Stimulated activated CD4-positive, alpha-beta T cell treated with anti-CD3 and anti-CD28 coated beads, Interleukin-4, amount 100 ng/mL, for 48 hours (primary cell): ENCODE measurements around the gene PTCRA.
"Not testable (repeated sequence)": the region's sequence is repeated elsewhere in the genome, so short reads cannot be mapped to it uniquely, and the experiment has no call there.

Experiments used
- DNase-seq, 2 donors: peaks; one replicate each; pipeline ENCODE4 v3.0.0-alpha.2; 2020; ENCODE audit warnings: low read depth in 2 of 2

The PTCRA gene

DNA sequence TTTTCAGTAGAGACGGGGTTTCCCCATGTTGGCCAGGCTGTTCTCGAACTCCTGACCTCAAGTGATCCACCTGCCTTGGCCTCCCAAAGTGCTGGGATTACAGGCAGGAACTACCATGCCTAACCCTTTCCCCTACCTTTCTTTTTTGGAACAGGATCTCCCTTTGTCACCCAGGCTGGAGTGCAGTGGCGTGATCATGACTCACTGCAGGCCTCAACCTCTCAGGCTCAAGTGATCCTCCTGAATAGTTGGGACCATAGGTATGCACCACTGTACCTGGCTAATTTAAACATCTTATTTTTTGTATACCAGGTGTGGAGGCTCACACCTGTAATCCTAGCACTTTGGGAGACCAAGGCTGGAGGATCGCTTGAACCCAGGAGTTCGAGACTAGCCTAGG lies 25.5 kb downstream of the PTCRA start:
- not testable (repeated sequence) for DNase-seq

DNA sequence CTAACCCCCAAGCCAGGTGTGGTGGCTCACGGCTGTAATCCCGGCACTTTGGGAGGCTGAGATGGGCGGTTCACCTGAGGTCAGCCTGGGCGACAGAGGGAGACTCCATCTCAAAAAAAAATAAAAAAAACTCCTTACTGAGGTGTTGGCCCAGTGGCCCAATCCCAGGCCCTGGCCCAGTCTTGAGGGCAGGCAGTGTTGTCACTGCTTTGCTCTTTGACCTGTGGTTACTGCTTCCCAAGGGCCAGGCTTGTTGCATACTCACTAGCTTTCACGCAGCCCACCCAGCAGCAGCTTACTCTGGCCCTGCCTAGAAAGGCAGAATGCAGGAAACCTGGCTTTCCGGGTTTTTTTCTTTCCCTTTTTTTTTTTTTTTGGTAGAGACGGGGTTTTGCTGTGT lies 26.6 kb downstream of the PTCRA start:
- DNase-seq = no peak

DNA sequence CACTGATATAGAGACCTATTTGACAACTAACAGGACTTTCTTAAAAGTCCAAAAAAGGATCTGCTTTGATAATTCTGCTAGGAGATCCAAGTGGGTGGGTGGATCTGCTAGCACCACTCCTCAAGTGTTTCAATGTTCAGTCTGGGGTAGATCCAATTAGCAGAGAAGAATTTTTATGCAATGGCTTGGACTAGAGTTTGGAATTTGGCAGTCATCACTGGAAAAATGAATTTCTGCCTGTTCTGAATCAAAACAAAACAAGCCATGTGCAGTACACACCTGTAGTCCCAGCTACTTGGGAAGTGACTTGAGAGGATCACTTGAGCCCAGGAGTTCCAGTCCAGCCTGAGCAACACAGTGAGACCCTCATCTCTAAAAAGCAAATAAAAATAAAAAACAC lies 32.1 kb downstream of the PTCRA start:
- no peak for DNase-seq

DNA sequence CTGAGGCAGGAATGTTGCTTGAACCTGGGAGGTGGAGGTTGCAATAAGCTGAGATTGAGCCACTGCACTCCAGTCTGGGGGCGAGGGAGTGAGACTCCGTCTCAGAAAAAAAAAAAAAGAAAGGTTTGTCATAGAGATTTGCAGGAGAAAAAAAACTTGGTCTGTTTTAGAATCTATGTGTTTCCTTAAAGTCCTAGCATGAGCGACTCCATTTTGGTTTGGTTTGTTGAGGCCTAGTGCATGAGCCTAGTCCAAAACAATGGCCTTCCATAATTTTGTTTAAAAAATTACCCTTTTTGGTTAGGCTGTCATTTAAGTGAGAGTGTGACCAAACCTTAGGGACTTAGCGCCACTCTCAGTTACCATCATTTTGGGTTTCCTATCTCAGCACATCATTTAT lies 36.5 kb downstream of the PTCRA start:
- DNase-seq = no peak

DNA sequence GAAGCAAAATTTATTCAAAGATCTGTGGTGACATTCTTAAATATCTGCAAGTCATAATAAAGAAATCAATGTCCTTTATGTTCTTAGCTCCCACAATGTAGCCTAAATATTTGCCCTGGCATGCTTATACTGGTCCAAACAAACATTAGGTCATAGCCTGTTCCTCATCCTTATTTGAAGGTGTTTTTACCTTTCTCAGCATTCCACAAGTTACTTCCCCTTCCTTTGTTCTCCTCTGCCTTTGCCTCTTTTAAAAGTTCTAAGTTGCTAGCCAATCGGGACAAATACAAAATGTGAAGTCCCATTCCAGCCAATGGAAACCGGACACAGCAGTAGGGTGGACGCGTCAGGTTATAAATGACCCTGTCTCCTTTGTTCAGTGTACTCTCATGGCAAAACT lies 38.6 kb downstream of the PTCRA start:
- not testable (repeated sequence) for DNase-seq

- DNase-seq = no peak
Observed at GRCh38 chr6:42958125-42958524, 42.3 kb downstream of the PTCRA start.

DNA sequence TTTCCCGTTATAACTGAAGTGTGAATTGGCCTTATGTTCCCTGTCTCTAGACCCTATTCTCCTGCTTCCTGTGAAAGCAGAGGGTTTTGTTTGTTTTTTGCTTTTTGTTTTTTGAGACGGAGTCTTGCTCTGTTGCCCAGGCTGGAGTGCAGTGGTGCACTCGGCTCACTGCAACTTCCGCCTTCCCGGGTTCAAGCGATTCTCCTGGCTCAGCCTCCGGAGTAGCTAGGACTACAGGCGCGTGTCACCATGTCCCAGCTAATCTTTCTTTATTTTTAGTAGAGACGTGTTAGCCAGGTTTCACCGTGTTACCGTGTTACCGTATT lies 44.0 kb downstream of the PTCRA start:
- no peak for DNase-seq

DNA sequence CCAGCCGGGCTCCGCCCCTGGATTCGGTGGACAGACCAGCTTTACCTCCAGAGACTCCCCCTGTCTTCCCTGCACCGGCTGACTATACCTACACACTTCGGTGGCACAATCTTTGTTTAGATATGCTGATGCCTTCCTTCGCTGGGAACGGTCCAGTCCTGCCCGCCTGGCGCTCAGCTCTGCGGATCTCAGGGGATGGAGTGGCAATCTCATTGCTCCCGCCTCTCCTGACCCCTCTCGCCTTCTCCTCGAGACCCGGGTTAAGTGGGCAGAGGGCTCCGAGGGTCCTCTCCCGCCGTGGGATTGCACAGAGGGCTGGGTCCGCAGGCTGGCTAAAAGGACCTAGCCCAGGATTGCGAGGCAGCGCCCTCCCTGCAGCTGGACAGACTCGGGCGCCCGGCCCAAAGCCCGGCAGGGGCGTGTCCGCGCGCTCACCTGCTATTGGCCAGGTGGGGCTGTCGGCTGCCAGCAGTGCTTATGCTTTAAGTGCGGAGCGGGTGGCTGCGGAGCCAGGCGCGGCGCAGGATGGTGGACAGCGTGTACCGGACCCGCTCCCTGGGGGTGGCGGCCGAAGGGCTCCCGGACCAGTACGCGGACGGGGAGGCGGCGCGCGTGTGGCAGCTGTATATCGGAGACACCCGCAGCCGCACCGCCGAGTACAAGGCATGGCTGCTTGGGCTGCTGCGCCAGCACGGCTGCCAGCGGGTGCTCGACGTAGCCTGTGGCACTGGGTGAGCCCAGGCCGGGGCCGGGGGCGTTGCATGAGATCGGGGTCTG lies 44.6 kb downstream of the PTCRA start, which contains the start of gene GNMT:
GNMT (plus strand) TSS at position 512 of the 777 bp plus-strand sequence; CDS start at position 526, 14 bp downstream.
- peak in 1 of 2 donors; percentile 25 for DNase-seq

DNA sequence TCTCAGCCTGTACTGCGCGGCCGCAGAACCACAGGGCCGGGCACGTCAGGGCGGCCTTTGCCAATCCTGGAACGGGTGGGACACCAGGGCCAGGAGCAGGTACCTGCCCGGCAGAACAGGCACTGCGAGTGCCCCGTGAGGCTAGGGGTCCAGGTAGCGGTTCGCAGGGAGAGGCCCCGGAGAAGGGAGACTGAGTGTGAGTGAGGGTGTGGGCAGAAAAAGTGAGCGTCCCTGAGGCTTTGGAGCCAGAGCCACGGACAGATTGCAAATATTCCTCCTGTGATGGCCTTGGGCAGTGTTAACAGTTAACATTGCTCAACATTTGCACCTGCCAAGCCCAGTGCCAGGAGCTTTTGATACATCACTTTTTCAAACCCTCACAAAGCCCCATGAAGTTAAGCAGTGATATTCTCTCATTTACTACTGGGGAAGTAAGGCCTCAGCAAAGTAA lies 45.2 kb downstream of the PTCRA start:
- DNase-seq = no peak

DNA sequence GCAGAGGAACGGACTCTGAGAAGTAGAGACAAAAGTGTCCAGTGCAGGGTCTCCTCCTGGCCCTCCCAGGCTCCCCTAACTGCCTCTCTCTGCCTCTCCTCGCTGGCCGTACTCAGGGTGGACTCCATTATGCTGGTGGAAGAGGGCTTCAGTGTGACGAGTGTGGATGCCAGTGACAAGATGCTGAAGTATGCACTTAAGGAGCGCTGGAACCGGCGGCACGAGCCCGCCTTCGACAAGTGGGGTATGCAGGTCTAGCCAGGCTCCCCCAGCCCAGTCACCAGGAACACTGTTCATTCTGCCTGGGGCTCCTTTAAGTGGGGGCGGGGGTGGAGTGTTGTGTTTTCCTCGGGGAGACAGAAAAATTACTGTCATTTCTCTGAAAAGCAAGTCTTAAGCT lies 46.2 kb downstream of the PTCRA start:
- DNase-seq = no peak

- no peak for DNase-seq
Observed at GRCh38 chr6:42962502-42963178, 46.8 kb downstream of the PTCRA start.

DNA sequence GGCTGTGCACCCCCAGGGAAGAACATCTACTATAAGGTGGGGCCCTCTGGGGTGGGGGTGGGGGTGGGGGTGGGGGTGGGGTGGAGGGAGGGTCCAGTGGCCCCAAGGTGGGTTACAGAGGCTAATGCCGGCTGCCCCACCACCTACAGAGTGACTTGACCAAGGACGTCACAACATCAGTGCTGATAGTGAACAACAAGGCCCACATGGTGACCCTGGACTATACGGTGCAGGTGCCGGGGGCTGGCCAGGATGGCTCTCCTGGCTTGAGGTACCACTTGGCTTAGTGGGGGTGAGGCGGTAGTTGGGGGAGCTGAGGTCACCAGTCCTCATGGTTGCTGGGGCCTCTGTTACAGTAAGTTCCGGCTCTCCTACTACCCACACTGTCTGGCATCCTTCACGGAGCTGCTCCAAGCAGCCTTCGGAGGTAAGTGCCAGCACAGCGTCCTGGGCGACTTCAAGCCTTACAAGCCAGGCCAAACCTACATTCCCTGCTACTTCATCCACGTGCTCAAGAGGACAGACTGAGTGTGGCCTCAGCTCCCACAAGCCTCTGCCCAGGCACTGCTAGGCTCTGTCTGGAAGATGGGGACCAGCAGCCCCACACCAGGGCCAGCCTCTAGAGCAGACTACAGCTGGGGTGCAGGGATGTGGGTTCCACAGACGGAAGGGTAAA lies 47.5 kb downstream of the PTCRA start:
- no peak for DNase-seq

DNA sequence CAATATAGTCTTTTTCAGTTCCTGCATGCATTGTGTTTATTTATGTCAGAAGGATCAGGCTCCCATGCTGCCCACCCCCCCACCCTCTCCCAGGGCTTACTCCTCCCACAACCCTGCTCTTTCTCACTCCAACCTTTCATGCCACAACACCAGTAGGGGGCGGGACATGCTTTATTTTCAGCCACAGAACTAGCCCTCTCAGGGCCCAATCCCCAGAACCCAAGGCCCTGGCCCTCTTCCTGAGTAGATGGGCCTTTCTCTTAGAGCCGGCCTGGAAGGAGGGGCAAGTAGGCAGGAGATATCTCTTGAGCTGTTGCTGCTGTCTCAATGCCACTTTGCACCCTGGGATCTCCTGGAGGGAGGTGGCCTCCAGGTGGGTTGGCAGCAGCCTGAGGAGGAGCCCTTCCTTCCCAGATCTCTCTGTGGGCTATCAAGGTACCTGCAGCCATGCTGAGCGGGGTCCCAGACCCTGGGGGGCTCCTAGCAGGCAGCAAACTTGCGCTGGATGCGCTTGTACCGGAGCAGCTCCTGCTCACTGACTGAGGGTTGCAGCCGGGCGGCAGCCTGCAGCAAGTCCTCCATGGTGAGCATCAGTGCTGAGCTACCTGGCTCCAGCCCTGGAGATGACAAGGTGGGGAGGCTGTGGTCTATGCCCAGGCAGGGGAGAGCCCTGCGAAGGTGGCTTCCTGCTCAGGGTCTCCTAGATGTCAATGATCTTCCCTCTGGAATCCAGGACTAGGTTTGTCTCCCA lies 48.2 kb downstream of the PTCRA start:
- peak; percentile 18 to 21 for DNase-seq

DNA sequence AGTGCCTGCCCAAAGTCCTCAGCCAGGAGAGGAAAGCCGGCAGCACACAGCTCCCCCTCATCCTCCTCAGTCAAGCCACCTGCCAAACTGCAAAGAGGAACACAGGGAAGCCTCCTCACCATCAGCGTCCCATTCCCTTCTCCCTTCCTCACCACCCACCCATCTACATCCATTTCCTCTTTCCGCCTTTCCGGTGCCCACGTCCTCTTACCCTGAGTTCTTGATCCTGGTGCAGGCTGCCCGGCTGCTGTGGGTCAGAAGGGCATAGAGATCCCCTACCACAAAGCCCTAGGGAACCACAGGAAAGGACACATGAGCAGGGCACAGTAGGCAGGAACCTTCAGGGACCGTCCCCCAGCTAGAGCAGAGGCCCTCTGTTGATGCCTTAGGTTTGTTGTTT lies 50.7 kb downstream of the PTCRA start:
- DNase-seq = no peak

- no peak for DNase-seq
Observed at GRCh38 chr6:42967228-42967627, 51.4 kb downstream of the PTCRA start.

DNA sequence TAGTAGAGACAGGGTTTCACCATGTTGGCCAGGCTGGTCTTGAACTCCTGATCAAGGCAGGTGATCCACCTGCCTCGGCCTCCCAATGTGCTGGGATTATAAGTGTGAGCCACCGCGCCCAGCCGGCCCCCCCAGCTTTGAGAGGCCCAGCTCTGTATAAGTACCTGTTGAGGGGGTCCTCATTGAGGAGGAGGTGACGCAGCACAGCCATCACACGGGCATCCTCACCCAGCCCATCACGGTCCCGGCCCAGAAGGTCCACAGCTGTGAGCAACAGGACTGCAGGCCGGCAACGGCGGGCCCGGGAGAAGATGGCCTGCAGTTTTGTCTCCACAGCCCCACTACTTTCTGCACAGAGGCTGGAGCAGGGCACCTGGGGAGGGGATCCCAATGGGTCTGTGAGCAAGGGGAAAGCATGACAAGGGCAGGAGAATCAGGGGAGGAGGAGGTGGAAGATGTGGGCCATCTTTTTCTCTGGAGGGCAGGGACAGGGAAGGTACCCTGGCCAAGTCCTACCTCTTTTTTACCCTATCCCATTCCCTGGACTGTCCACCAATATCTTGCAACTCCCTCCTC lies 52.4 kb downstream of the PTCRA start:
- no peak for DNase-seq

DNA sequence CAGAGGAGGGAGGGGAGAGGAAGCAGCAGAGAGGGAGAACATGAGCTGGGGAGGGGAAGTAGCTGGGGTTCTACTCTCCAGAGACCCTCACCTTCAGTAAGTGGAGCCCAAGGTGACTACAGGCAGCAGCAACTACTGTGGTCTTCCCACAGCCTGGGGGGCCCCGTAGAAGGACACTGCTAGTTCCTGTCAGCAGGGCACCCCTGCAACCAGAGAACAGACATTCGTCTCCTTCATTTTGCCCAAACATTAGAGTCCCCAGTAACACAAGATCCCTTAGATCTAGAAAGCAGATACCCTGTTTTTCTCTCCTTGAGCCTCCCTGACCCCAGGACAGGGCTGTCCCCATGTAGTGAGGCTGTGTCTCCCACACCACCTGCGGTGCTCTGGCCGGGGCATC lies 52.9 kb downstream of the PTCRA start:
- DNase-seq = no peak

DNA sequence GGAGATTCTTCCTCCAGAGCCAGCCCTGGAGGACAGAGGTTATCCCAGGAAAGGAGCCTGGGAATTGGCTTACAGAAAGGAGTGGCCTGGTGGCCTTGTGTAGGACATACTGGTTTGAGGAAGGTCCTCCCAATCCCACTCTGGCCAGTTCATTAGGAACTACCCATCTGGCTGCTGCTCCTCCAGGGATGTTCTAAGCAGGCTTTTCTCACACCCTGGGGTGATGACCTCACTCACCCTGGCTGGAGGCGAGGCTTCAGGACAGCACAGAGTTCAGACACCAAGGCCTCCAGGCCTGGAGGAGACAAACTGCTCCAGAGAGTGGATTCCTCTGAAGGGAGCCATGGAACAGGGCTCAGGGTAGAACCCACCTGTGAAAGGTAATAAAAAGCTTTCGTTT lies 53.6 kb downstream of the PTCRA start:
- no peak for DNase-seq

- DNase-seq = no peak
Observed at GRCh38 chr6:42969934-42970333, 54.1 kb downstream of the PTCRA start.

DNA sequence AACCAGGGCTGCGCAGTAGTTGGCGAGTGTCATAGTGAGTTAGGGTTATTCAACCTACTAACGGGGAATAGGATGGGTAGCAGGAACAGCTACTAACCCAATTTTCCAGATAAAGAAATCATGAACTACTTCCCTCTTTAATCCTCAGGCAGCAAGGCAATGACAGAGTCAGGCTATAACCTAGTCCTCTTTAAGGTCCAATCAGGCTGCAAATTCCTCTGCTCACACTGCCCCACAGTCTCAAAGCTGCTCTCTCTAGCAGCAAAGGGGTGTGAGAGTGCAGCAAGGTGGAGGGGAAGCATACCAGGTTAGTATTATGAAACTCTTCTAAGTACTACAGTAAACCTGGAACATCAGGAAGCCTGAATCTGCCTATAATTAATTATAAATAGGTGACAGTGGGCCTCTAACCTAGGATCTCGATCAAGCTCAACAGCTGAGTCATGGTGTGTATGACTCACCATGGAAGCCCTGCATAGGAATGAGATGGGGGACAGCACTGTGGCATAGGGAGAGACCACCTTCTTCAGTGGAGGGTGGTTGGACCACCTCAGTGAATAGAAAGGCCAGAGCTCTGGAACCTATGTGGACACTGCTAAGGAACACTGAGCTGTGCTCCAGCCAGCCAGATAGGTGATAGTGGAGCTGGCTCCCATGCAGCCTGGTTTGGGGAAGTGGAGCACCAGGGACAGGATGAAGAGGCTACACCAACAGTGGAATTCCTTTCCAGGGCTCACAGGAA lies 55.2 kb downstream of the PTCRA start:
- no peak for DNase-seq

GRCh38 chr6:42971746-42972327 lies 56.0 kb downstream of the PTCRA start:
- no peak for DNase-seq
